Lower leg skin (tissue), 3 donors: Measurements from ENCODE around the gene CBFA2T3.

Experiments used
- CTCF ChIP-seq, 3 donors: fragments of 450-650 bp; IDR thresholded peaks; one replicate each; pipeline ENCODE4 v1.5.1; 2016; ENCODE audit warnings: antibody characterized with exemption in 3 of 3, mild to moderate bottlenecking in 3 of 3, moderate library complexity in 2 of 3
- POLR2A ChIP-seq, 2 donors: fragments of 450-650 bp; IDR thresholded peaks; one replicate each; pipeline ENCODE4 v1.6.1; 2016 to 2017; ENCODE audit warnings: antibody characterized with exemption in 2 of 2, mild to moderate bottlenecking in 1 of 2, moderate library complexity in 1 of 2

- TF ChIP-seq CTCF (IDR thresholded peaks at IDR 0.05) (no peak), POLR2A (IDR thresholded peaks at IDR 0.05) (no peak)
These were observed 41.5 kb upstream of the CBFA2T3 start for GRCh38 chr16:89018282-89019158.
